HG03432 (cell line): ENCODE data around the gene LILRB4.
"Not testable (repeated sequence)": the region's sequence is repeated elsewhere in the genome, so short reads cannot be mapped to it uniquely, and the experiment has no call there.

Experiments
- ATAC-seq: cut with Tn5 transposase; IDR thresholded peaks from one replicate; pipeline ENCODE4 v1.9.1; 2021; ENCODE audit warnings: mild to moderate bottlenecking, moderate library complexity; ENCODE audit not compliant: unreplicated experiment

Gene LILRB4

GRCh38 chr19:54648129-54648528, 14.7 kb upstream of the LILRB4 start:
- no peak for ATAC-seq

GRCh38 chr19:54650108-54650655, 12.6 kb upstream of the LILRB4 start:
- no peak for ATAC-seq

GRCh38 chr19:54653181-54653809, 9.5 kb upstream of the LILRB4 start:
- ATAC-seq: no peak

- ATAC-seq: no peak
These were observed 8.1 kb upstream of the LILRB4 start for GRCh38 chr19:54654447-54655321.

GRCh38 chr19:54659300-54659699, 3.5 kb upstream of the LILRB4 start:
- ATAC-seq: no peak

- ATAC-seq: no peak
These were observed 2.5 kb upstream of the LILRB4 start for GRCh38 chr19:54660306-54660705.

GRCh38 chr19:54660964-54661363, 1.8 kb upstream of the LILRB4 start:
- no peak for ATAC-seq

- no peak for ATAC-seq
These were observed 821 bp upstream of the LILRB4 start for GRCh38 chr19:54661846-54662481.

GRCh38 chr19:54665530-54665929, 2.7 kb downstream of the LILRB4 start:
- no peak for ATAC-seq

GRCh38 chr19:54667217-54667616, 4.4 kb downstream of the LILRB4 start:
- ATAC-seq: no peak

- ATAC-seq: no peak
These were observed 5.6 kb downstream of the LILRB4 start for GRCh38 chr19:54668353-54668752.

- no peak for ATAC-seq
These were observed 8.0 kb downstream of the LILRB4 start for GRCh38 chr19:54670576-54671357.

GRCh38 chr19:54673222-54673621, 10.4 kb downstream of the LILRB4 start:
- ATAC-seq: no peak

GRCh38 chr19:54674021-54674617, 11.3 kb downstream of the LILRB4 start:
- ATAC-seq: no peak

GRCh38 chr19:54676210-54676834, 13.5 kb downstream of the LILRB4 start:
- ATAC-seq: not testable (repeated sequence)

GRCh38 chr19:54677217-54677616, 14.4 kb downstream of the LILRB4 start:
- no peak for ATAC-seq

GRCh38 chr19:54681596-54681995, 18.8 kb downstream of the LILRB4 start:
- ATAC-seq: not testable (repeated sequence)

GRCh38 chr19:54682306-54682856, 19.6 kb downstream of the LILRB4 start:
- no peak for ATAC-seq

- ATAC-seq: no peak
These were observed 21.7 kb downstream of the LILRB4 start for GRCh38 chr19:54684527-54684926.
